GM19043 (cell line): ENCODE measurements around the gene FRAT2.
"Not testable (repeated sequence)": the region's sequence is repeated elsewhere in the genome, so short reads cannot be mapped to it uniquely, and the experiment has no call there.

Source experiments
- ATAC-seq: cut with Tn5 transposase; IDR thresholded peaks from one replicate; pipeline ENCODE4 v1.9.1; 2021; ENCODE audit warnings: low read depth; ENCODE audit not compliant: unreplicated experiment

FRAT2 gene

GRCh38 chr10:97356918-97357317 lies 22.4 kb upstream of the FRAT2 start:
- no peak for ATAC-seq

GRCh38 chr10:97356318-97356914 lies 21.9 kb upstream of the FRAT2 start:
- ATAC-seq, result no peak

- no peak for ATAC-seq
These were observed 21.0 kb upstream of the FRAT2 start for GRCh38 chr10:97355571-97355975.

GRCh38 chr10:97353945-97354344 lies 19.4 kb upstream of the FRAT2 start:
- no peak for ATAC-seq

DNA sequence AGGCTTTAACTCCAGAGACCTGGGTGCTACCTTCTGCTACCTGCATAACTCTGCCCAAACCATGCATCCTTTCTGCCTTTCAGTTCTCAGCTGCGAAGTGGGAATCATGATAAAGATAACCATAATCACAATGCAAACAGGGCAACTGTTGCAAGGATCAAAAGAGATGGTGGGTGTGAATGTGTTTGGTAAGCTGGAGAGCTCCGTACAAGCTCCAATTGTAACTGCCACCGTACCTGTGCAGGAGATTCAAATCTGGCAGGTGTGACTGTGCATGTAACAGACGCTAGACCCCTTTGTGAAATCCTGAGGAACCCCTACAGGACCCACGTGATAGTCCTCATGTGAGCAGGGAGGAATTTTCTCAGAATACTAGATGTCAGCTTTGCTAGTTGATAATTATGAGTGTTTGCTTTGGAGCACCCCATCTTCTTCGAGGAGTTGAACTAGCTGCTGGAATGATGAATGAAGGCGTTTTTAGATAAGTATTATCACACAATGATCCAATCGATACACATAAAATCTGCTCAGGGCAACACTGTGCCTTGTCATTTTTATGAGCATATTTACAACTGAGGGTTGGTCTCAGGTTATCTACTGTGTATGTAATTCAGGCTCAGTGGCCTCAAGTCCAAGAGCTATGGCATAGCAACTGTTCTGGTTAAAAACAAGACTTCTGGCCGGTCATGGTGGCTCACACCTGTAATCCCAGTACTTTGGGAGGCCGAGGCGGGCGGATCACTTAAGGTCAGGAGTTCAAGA lies 15.4 kb upstream of the FRAT2 start:
- no peak for ATAC-seq

DNA sequence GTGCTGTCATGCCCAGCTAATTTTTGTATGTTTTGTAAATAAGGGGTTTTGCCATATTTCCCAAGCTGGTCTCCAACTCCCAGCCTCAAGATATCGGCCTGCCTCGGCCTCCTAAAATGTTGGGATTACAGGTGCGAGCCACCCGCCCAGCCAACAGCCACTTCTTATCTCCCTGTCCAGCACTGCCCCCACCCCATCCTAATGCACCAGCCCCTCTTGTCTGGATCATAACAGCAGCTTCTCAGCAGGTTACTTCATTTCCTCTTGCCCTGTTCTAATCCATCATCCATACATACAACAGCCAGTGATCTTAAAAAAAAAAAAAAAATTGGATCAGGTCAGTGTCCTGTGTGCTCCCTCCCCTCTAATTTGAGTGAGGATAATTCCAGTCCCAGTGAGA lies 12.8 kb upstream of the FRAT2 start:
- no peak for ATAC-seq

- not testable (repeated sequence) for ATAC-seq
These were observed 9.1 kb upstream of the FRAT2 start for GRCh38 chr10:97343664-97344063.

- no peak for ATAC-seq
These were observed 6.9 kb upstream of the FRAT2 start for GRCh38 chr10:97341416-97341815.

DNA sequence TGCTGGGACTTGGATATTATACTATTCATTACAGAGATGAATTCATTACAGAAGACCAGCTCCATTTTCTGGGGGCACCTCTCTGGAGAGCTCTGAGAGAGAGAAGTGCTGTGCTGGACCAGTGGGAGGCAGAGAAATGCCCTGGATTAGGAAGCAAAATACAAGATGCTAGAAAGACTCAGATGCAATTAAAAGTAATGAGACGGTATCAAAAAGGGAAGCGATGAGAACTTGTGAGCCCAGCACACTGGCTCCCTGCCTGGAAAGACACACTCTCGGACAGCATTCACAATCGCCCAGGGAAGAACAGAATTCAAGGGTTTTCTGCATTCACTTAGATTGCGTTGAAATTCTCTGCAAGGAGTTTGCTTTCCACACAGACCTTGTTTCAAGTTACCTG lies 3.5 kb upstream of the FRAT2 start:
- no peak for ATAC-seq

- ATAC-seq, result no peak
These were observed 2.7 kb upstream of the FRAT2 start for GRCh38 chr10:97336942-97337831.

GRCh38 chr10:97336446-97336845 lies 1.9 kb upstream of the FRAT2 start:
- no peak for ATAC-seq

- no peak for ATAC-seq
These were observed 1.5 kb upstream of the FRAT2 start for GRCh38 chr10:97336006-97336405.

DNA sequence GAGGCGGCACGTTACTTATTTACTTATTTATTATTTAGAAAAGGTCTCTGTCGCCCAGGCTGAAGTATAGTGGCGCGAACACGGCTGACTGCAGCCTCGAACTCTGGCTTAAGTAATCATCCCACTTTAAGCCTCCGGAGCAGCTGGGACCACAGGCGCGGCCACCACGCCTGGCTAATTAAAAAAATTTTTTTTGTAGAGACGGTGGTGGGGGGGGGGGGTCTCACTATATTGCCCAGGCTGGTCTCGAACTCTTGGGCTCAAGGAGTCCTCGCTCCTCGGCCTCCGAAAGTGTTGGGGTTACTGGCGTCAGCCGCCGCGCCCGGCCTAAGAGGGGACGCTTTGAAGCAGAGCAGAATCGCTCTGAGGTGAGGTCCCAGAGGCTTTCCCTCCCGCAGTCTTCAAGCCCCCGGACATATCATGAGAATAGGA lies 675 bp upstream of the FRAT2 start:
- no peak for ATAC-seq

DNA sequence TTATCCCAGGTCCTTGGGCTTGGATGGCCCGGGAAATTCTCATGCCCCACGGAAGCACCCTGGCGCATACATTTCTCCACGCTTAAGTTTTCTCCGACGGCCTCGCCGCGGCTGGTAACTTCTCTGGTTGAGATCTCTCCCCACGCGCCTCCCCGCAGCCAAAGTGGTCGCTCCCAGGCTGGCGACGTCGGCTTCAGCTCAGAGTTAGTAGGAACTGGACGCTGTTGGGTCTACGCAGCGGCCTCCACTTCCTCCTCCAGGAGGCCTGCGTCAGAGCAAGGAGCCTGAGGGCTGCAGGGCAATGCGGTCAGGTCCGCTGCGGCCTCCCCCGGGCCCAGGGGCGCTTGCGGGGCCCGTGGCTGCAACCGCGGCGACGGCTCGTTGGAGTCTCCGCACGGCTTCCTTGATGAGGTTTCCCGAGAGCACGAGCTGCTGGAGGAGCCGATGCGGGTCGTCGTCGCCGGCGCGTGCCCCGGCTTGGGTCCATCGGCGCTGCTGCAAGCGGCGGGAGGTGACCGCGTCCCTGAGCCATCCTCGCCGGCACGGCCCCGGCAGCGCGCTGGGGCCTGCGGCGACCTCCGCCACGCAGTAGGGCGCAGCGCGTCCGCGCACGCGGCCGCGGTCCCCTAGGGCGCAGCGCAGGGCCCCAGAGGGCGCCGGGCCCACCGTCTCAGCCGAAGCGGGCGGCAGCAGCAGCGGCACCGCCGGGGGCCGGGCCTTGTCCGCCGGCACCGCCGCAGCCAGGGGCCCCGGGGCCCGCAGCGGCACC lies 744 bp downstream of the FRAT2 start:
- ATAC-seq, result no peak

DNA sequence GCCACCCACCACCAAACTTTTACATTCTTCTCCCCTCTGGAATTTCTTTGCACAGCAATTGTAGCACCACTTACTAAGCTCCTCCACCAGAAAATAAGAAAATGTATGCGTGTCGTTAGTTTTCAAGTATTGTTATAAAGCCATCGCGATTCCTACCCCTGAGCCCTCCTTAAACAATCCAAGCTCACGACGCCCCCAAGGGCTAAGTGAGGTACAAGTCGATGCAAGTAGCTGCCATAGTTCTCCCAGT lies 1.3 kb downstream of the FRAT2 start:
- ATAC-seq, result no peak

DNA sequence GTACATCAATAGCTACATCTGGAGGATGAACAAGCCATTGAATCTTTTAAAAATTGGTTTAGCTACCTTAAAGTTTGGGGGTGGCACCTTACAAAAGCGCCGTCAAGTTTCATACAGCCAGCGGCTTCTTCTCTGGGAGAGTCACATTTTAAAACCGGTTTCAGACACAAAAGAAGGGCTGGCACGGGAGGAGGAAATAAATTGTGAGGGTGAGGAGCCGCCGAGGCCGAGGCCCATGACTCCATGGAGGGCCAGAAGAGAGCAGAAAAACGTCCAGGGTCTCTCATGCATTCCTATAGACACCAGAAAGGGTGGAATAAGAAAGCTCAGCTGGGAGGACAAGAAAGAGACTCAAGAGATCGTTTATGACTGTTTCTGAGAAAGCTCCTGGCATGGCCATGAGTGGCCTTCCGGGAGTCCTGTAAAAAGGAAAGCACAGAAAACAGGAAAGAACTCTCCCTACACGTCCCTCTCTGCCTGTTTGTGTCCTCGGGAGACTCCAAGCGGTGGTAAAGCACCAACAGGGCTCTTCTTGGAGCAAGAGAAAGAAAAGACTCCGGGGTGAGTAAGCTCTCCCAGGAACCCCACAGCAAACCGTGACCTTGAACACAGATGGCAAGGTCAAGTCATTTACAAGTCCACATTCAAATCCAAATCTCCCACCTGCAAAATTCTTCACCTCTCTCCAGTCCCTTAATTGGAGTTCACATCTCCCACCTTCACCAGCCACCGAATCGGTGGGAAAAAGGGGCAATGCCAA lies 1.8 kb downstream of the FRAT2 start:
- no peak for ATAC-seq

DNA sequence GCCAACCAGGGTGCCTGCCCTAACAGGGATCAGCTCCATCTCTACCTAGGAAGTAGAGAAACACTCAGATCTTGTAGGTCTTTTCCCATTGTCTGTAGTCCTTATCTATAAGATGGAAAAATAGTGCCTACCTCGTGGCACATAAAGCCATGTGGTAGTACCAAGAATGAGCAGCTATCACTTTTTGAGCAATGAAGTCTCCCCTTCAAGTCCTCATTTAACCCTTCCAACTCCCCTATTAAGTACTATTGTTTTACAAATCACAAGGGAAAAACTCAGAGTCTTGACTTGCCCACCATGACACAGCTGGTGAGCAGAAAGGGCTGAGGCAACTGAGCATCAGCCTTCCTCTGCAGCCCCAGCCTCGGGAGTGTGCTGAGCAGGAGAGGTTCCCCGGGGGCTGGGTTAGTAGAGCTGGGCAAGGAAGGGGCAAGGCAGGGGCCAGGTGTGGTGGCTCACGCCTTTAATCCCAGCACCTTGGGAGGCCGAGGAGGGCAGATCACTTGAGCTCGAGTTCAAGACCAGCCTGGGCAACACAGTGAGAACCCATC lies 3.3 kb downstream of the FRAT2 start:
- ATAC-seq, result no peak

GRCh38 chr10:97329766-97330165 lies 4.8 kb downstream of the FRAT2 start:
- no peak for ATAC-seq

GRCh38 chr10:97328646-97329453 lies 5.7 kb downstream of the FRAT2 start:
- no peak for ATAC-seq
